HepG2 (cell line): ENCODE results near the gene USP40. TPM values are rescaled to one million over a fixed set of nuclear protein-coding genes. Genes with fewer than 3 reads are reported as not detected.

Experiments
- ATAC-seq: fragments of 200-7000 bp; cut with Tn5 transposase; 3 replicates; pipeline ENCODE4 v1.9.1; 2020; ENCODE audit warnings: mild to moderate bottlenecking, moderate library complexity
- BruUV-seq: library from RNA; stranded (reverse); fragments of 400-500 nt; replicated peaks from 2 replicates; lab custom pipeline; 2021; lab: Mats Ljungman, UMichigan
- CTCF ChIA-PET: fragments of 300-600 bp; formaldehyde crosslinking; extraction: SDS; loops from one replicate; lab custom pipeline; 2021; ENCODE audit warnings: low total read pairs, inconsistent platforms, low intra/inter-chr PET ratio; lab: Yijun Ruan, JAX
- POLR2A ChIA-PET: fragments of 350-600 bp; sonication (Branson Sonifier 250); formaldehyde crosslinking; loops from one replicate; lab custom pipeline; 2020; ENCODE audit warnings: antibody characterized with exemption, inconsistent platforms; lab: Yijun Ruan, JAX
- DNase-seq: peaks from one replicate; pipeline ENCODE4 v3.0.0-alpha.2; 2015; ENCODE audit warnings: low spot score
- FAIRE-seq: peaks from 3 replicates; lab custom pipeline; 2011; peaks lifted over from hg19 to GRCh38; lab: Jason Lieb, UNC
- H2AFZ ChIP-seq: one replicate; pipeline ENCODE4 v1.6.1; 2011; ENCODE audit warnings: low read length, inconsistent platforms
- H3K27ac ChIP-seq: fragments of 300-600 bp; 3 replicates; pipeline ENCODE4 v1.8.0; 2011; ENCODE audit warnings: mixed run types, mild to moderate bottlenecking, mixed read lengths, low read length, inconsistent platforms; ENCODE audit not compliant: insufficient read depth; ENCODE audit errors: extremely low read length
- H3K27me3 ChIP-seq, 2 experiments: fragments of 200-600 bp in 1 of 2; 2 replicates in 1 of 2; 3 replicates in 1 of 2; pipeline versions ENCODE4 v1.6.0 to v1.8.0; 2011; ENCODE audit warnings: low read length in 2 of 2, mild to moderate bottlenecking in 2 of 2, moderate library complexity in 2 of 2, inconsistent platforms in 1 of 2; ENCODE audit not compliant: insufficient read depth in 2 of 2, control insufficient read depth in 1 of 2
- H3K36me3 ChIP-seq, 2 experiments: fragments of 200-600 bp in 1 of 2; replicated peaks in 1 of 2; 2 replicates in 1 of 2; 3 replicates in 1 of 2; pipeline versions ENCODE4 v1.5.1 to v1.8.0; 2011; ENCODE audit warnings: low read length in 2 of 2, inconsistent platforms in 1 of 2; ENCODE audit not compliant: insufficient read depth in 2 of 2, control insufficient read depth in 1 of 2
- H3K4me1 ChIP-seq: 2 replicates; pipeline ENCODE4 v1.5.1; 2012; ENCODE audit warnings: low read length, inconsistent platforms; ENCODE audit not compliant: insufficient read depth
- H3K4me2 ChIP-seq: 2 replicates; pipeline ENCODE4 v1.6.0; 2011; ENCODE audit warnings: low read depth, low read length, inconsistent platforms
- H3K4me3 ChIP-seq, 3 experiments: fragments of 200-600 bp in 1 of 3; sonication (generic), shearing (Covaris generic) in 1 of 3; replicated peaks in 1 of 3; 2 replicates each; pipeline ENCODE4 v1.5.1; 2011 to 2016; ENCODE audit warnings: low read length in 3 of 3, inconsistent platforms in 2 of 3, low read depth in 2 of 3, mild to moderate bottlenecking in 2 of 3, control low read depth in 1 of 3, mixed read lengths in 1 of 3; ENCODE audit not compliant: insufficient read depth in 1 of 3
- H3K79me2 ChIP-seq: one replicate; pipeline ENCODE4 v1.6.1; 2011; ENCODE audit warnings: low read length, inconsistent platforms; ENCODE audit not compliant: insufficient read depth
- H3K9ac ChIP-seq: 2 replicates; pipeline ENCODE4 v1.6.0; 2011; ENCODE audit warnings: mild to moderate bottlenecking, low read depth, low read length, inconsistent platforms; ENCODE audit not compliant: insufficient read depth
- H3K9me3 ChIP-seq: 2 replicates; pipeline ENCODE4 v1.5.1; 2012; ENCODE audit warnings: mild to moderate bottlenecking, low read length
- H4K20me1 ChIP-seq: 2 replicates; pipeline ENCODE4 v1.6.0; 2011; ENCODE audit warnings: inconsistent platforms, mild to moderate bottlenecking, low read length, moderate library complexity; ENCODE audit not compliant: insufficient read depth
- BRD4 ChIP-seq: sonication (generic); formaldehyde crosslinking; IDR thresholded peaks from 2 replicates; pipeline ENCODE4 v1.4.0; 2020; ENCODE audit warnings: missing genetic modification reagents
- FOXK2 ChIP-seq: fragments of 450-650 bp; IDR thresholded peaks from 2 replicates; pipeline ENCODE4 v1.6.1; 2016
- KIAA2018 ChIP-seq: sonication (generic); formaldehyde crosslinking; IDR thresholded peaks from 2 replicates; pipeline ENCODE4 v1.5.0; 2020; ENCODE audit warnings: mild to moderate bottlenecking, missing genetic modification reagents, borderline replicate concordance
- MEIS2 ChIP-seq: sonication (generic); formaldehyde crosslinking; IDR thresholded peaks from 2 replicates; pipeline ENCODE4 v1.9.0; 2021; ENCODE audit warnings: mild to moderate bottlenecking, missing genetic modification reagents
- SOX13 ChIP-seq, 3 experiments: fragments of 450-650 bp in 1 of 3; sonication (generic) in 1 of 3; formaldehyde crosslinking in 1 of 3; IDR thresholded peaks in 2 of 3; conservative IDR thresholded peaks in 1 of 3; 2 replicates each; pipeline versions ENCODE4 v1.5.0 to v1.6.1; 2016 to 2020; ENCODE audit warnings: antibody characterized with exemption in 1 of 3, mild to moderate bottlenecking in 1 of 3, missing compliant biosample characterization in 1 of 3, missing genetic modification reagents in 1 of 3, moderate library complexity in 1 of 3
- SSRP1 ChIP-seq: IDR thresholded peaks from 2 replicates; pipeline ENCODE4 v1.6.1; 2016; ENCODE audit warnings: control low read depth
- TSC22D2 ChIP-seq: sonication (generic); formaldehyde crosslinking; IDR thresholded peaks from 2 replicates; pipeline ENCODE4 v1.5.1; 2020; ENCODE audit warnings: missing genetic modification reagents, mild to moderate bottlenecking, borderline replicate concordance
- ZNF101 ChIP-seq: sonication (generic); formaldehyde crosslinking; IDR thresholded peaks from 2 replicates; pipeline ENCODE4 v1.4.0; 2020; ENCODE audit warnings: mild to moderate bottlenecking, low read depth, missing genetic modification reagents, borderline replicate concordance
- ZNF232 ChIP-seq: sonication (generic); formaldehyde crosslinking; IDR thresholded peaks from 2 replicates; pipeline ENCODE4 v1.4.0; 2020; ENCODE audit warnings: missing genetic modification reagents, borderline replicate concordance
- ZNF3 ChIP-seq: IDR thresholded peaks from 2 replicates; pipeline ENCODE4 v1.7.0; 2017; ENCODE audit warnings: inconsistent platforms
- ZNF329 ChIP-seq: sonication (generic); formaldehyde crosslinking; IDR thresholded peaks from 2 replicates; pipeline ENCODE4 v1.9.0; 2021; ENCODE audit warnings: low read depth, mild to moderate bottlenecking, missing genetic modification reagents
- WGBS: methylation state at CpG from one replicate; pipeline ENCODE4 v1.1.6; 2017; ENCODE audit warnings: low lambda C conversion rate; 5-methylcytosine and 5-hydroxymethylcytosine counted together
- in situ Hi-C: cut with HindIII; loops from 2 replicates; pipeline ENCODE4 v1.10.0; 2017; ENCODE audit warnings: low pct_unique_long_range_greater_than_20kb; ENCODE audit not compliant: extremely low pct_ligation_motif_present
- intact Hi-C: fragments of 100-400 bp; cut with micrococcal nuclease; formaldehyde crosslinking; loops from one replicate; pipeline ENCODE4 v1.10.0; 2022; ENCODE audit not compliant: unreplicated experiment
- polyA plus RNA-seq, 8 experiments: library from polyadenylated mRNA; depleted of rRNA in 3 of 8; stranded (reverse) in 7 of 8; unstranded in 1 of 8; fragments of >200 nt; fragmentation: Illumina TruSeq in 4 of 8; extraction: Trizol in 4 of 8; gene quantifications; 2 replicates each; pipeline versions ENCODE4 v1.2.1 to v1.2.3, GENCODE V29; 2011 to 2016; ENCODE audit warnings: low read depth in 4 of 8, missing spikeins in 1 of 8, mixed read lengths in 1 of 8; ENCODE audit not compliant: insufficient read depth in 1 of 8
- total RNA-seq, 5 experiments: library from RNA; depleted of rRNA; stranded (reverse); fragments of >200 nt; fragmentation: Illumina TruSeq; extraction: Trizol; gene quantifications; 2 replicates each; pipeline ENCODE4 v1.2.3, GENCODE V29; 2016; ENCODE audit warnings: low read depth in 1 of 5

The USP40 gene
- total and polyA plus RNA-seq, 2 of the 13 experiments (the other 11 are each of a cell fraction or from before 2014, with no cell fraction given) = 41.0 to 46.3 TPM

DNA sequence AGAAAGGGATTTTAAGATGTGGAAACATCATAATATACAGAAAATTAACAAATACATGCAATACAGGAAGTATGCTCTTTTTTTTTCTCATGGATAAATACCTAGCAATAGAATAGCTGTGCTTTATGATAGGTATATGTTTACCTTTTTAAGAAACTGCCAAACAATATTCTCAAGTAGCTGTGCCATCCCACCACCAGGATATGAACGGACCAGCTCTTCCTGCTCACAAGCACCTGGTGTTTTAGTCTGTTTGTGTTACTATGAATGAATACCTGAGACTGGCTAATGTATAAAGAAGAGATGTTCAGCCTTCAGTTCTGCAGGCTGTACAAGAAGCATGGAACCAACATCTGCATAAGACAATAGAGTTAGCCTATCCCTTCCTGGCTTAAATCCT is 30.9 kb upstream of the USP40 start:
- Histone ChIP-seq H3K4me2 (no peak overlapping the region), H3K9ac (no peak overlapping the region), H3K27ac (no peak overlapping the region), H4K20me1 (no peaks in the 10 kb centered on the region), H3K27me3 (peaks cover 0 to 2% of the 10 kb centered on the region in 2 experiments; a peak in 1 of 5 replicates), H3K4me3 (no peak overlapping the region), H3K4me1 (no peaks in the 10 kb centered on the region), H3K79me2 (no peaks in the 10 kb centered on the region), H3K36me3 (no peaks in the 10 kb centered on the region), H3K9me3 (no peaks in the 10 kb centered on the region), H2AFZ (no peak overlapping the region)
- no peak for FAIRE-seq
- no peak for ATAC-seq
- ChIA-PET POLR2A (no interaction called here), CTCF (no interaction called here)
- intact Hi-C loops = no loop called here
- 14% methylated on average over 1 of the region's 1 CpG for WGBS
- in situ Hi-C loops = no loop called here
- BruUV-seq = no TSS peak
- no peak for TF ChIP-seq ZNF232 (CRISPR knock-in tag)
- TF ChIP-seq, all 625 proteins: peak for 0
- DNase-seq = no peak

GRCh38 chr2:233593201-233593600 is 26.6 kb upstream of the USP40 start:
- no peak overlapping the region for H2AFZ ChIP-seq
- TF ChIP-seq MEIS2 (CRISPR knock-in tag) (no peak), BRD4 (CRISPR knock-in tag) (no peak), ZNF101 (CRISPR knock-in tag) (no peak), SSRP1 (CRISPR knock-in tag) (no peak), TSC22D2 (no peak), KIAA2018 (CRISPR knock-in tag) (no peak), FOXK2 (no peak), SOX13 (IDR thresholded peaks at IDR 0.05) (no peak), SOX13 (CRISPR knock-in tag; conservative IDR thresholded peaks at IDR 0.05 in 1 of 2, IDR thresholded peaks at IDR 0.05 in 1 of 2) (no peak), ZNF3 (CRISPR knock-in tag) (no peak), ZNF329 (CRISPR knock-in tag) (no peak)
- H3K9ac ChIP-seq = no peak overlapping the region
- H3K36me3 ChIP-seq = no peaks in the 10 kb centered on the region
- no peak overlapping the region for H3K4me3 ChIP-seq
- H3K79me2 ChIP-seq = no peaks in the 10 kb centered on the region
- FAIRE-seq = no peak
- in situ Hi-C loops (no loop called here), intact Hi-C loops (no loop called here)
- H3K27me3 ChIP-seq = peaks cover 0 to 2% of the 10 kb centered on the region in 2 experiments; a peak in 1 of 5 replicates
- no peak for ATAC-seq
- no TSS peak for BruUV-seq
- no peak overlapping the region for H3K27ac ChIP-seq
- no peak overlapping the region for H3K4me2 ChIP-seq
- 42% methylated on average over 8 of the region's 8 CpGs for WGBS
- CTCF ChIA-PET = no interaction called here
- no peaks in the 10 kb centered on the region for H3K9me3 ChIP-seq
- no peak for DNase-seq
- POLR2A ChIA-PET = no interaction called here
- H4K20me1 ChIP-seq = no peaks in the 10 kb centered on the region
- peaks cover 6% of the 10 kb centered on the region for H3K4me1 ChIP-seq
